Cardiac fibroblast (primary cell): ENCODE results near the gene LRRC34.
A peak's percentile ranks its signal among the peaks of the same experiment; 100 is the strongest.

Experiments
- DNase-seq, 2 donors: peaks; one replicate each; pipeline versions ENCODE4 v3.0.0 to v3.0.0-alpha.2; 2010; ENCODE audit warnings: low read depth in 2 of 2
- H3K4me3 ChIP-seq, 2 donors: replicated peaks in 1 of 2; 1 replicate in 1 of 2; 2 replicates in 1 of 2; pipeline ENCODE4 v1.5.1; 2011; ENCODE audit warnings: low read depth in 2 of 2, low read length in 2 of 2, mild to moderate bottlenecking in 2 of 2, moderate library complexity in 1 of 2
- TF ChIP-seq, protein P1 (sequence below): IDR thresholded peaks from one replicate; pipeline ENCODE4 v1.5.1; 2011; ENCODE audit warnings: low read depth, mild to moderate bottlenecking, low read length, inconsistent platforms

Gene LRRC34, protein sequence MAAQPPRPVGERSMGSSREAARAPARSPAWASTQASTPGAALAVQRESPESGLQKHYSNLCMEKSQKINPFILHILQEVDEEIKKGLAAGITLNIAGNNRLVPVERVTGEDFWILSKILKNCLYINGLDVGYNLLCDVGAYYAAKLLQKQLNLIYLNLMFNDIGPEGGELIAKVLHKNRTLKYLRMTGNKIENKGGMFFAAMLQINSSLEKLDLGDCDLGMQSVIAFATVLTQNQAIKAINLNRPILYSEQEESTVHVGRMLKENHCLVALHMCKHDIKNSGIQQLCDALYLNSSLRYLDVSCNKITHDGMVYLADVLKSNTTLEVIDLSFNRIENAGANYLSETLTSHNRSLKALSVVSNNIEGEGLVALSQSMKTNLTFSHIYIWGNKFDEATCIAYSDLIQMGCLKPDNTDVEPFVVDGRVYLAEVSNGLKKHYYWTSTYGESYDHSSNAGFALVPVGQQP

DNA sequence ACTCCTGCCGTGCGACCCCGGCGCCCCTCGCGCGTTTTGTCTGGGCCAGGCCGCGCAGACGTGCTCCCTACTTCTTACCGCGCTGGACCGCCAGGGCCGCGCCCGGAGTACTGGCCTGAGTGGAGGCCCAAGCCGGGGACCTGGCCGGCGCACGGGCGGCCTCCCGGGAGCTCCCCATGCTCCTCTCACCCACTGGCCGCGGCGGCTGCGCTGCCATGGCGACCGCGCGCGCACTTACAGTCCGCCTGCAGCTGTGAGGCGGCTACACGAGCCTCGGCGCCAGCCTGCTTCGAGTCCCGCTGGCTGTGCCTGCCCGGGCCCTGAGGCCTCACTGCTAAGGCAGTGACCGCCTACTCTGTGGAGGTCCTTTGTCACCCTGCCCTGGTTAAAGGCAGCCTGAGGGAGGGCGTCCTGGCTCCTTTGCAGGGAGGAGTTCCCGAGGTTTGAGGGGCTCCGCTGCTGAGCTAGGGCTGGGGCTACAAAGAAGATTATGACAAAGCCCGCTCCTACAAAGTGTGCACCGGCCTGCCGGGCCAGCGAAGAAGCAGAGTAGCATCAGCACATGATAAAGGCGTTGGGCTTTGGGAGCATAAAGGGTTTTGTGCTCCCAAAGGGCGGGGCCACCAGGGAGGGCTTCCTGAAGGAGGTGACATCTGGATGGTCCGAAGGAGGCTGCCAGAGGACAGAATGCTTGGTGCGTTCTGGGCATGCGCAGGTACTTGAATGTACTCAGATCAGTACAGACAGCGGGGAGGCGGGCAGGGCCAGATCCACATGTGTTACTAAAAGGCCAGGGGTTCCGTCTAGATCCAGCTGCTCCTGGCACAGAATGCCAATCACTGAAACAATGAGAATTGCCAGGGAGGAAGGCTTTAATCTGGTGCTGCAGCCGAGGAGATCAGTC, at the start of gene LRRC34, which contains the start of gene LRRIQ4:
Gene LRRC34, minus strand, starts transcription at position 573 of the 904 bp plus-strand sequence. Its CDS starts 356 bp downstream, at position 217.
Gene LRRIQ4, plus strand, starts transcription at position 539 of the 904 bp plus-strand sequence. CDS start 9,052 bp downstream, outside the sequence.
- TF ChIP-seq, protein P1, sequence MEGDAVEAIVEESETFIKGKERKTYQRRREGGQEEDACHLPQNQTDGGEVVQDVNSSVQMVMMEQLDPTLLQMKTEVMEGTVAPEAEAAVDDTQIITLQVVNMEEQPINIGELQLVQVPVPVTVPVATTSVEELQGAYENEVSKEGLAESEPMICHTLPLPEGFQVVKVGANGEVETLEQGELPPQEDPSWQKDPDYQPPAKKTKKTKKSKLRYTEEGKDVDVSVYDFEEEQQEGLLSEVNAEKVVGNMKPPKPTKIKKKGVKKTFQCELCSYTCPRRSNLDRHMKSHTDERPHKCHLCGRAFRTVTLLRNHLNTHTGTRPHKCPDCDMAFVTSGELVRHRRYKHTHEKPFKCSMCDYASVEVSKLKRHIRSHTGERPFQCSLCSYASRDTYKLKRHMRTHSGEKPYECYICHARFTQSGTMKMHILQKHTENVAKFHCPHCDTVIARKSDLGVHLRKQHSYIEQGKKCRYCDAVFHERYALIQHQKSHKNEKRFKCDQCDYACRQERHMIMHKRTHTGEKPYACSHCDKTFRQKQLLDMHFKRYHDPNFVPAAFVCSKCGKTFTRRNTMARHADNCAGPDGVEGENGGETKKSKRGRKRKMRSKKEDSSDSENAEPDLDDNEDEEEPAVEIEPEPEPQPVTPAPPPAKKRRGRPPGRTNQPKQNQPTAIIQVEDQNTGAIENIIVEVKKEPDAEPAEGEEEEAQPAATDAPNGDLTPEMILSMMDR: no peak
- H3K4me3 ChIP-seq: peak within 1 kb of the TSS; percentile 36 to 55
- DNase-seq: peak; percentile 84 to 91

GRCh38 chr3:169861871-169862270, 49.2 kb upstream of the LRRC34 start:
- TF ChIP-seq, protein P1: no peak
- no peak overlapping the region for H3K4me3 ChIP-seq
- DNase-seq: no peak

DNA sequence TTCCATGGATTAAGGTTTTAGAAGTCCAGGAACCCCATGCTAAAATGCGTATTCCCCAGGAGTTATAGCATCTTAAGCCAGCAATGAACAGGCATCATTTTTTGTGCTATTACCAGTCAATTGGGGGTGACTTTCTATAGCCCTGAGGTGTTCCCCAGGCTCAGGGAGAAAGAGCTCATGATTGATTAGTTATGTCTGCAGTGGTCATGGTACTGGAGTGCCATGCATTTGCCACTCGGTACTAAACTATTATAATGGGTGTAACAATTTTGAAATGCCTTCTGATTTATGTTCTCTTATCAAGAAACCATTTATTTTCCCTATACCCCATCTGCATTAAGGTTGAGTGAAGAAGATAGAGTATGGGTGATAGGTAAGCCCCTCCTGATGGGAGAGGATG, 45.1 kb upstream of the LRRC34 start:
- TF ChIP-seq, protein P1: no peak
- no peak for DNase-seq
- H3K4me3 ChIP-seq: no peak overlapping the region

GRCh38 chr3:169855514-169855913, 42.8 kb upstream of the LRRC34 start:
- no peak for DNase-seq
- H3K4me3 ChIP-seq: no peak overlapping the region
- TF ChIP-seq, protein P1: no peak

DNA sequence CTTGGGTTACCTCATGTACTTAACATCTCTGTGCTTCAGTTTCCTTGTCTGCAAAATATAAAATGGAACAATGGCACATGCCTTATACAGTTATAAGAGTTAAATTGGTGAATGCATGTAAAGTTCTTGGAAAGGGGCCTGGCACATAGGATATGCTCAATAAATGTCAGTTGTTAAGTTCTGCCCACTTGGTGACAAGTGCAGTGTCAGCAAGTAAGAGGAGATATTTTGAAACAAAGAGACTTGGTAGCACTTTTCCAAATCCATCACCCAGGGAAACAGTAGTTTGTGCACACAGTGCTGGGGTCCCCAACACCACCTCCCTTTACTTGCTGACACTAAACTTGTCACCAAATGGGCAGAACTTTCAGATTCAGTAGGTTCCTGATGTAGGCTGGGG, 37.9 kb upstream of the LRRC34 start:
- TF ChIP-seq, protein P1: no peak
- no peak overlapping the region for H3K4me3 ChIP-seq
- no peak for DNase-seq

DNA sequence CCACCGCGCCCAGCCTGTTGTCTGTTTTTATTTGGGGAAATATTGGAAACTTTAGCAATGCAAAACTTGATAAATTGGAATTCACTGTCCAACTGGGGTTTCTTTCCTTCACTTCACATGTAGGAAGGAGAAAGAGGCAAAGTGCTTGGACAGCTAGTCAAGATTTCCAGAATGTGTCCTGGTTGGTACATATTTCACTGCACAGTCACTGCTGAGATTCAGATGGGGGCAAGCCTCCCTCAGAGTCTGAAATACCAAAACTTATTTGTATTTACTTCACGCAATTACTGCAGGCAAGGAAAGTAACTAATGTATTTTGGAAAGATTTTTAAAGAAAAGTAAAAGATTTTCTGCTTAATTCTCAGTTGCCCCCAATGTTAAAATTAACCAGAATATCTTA, 36.0 kb upstream of the LRRC34 start:
- DNase-seq: no peak
- H3K4me3 ChIP-seq: no peak overlapping the region
- TF ChIP-seq, protein P1: no peak
